A673 (cell line): ENCODE measurements around the gene FN3K. TPM values are rescaled to one million over a fixed set of nuclear protein-coding genes. Genes with fewer than 3 reads are reported as not detected.

ENCODE experiments used
- BruUV-seq: library from RNA; stranded (reverse); fragments of 400-500 nt; replicated peaks from 2 replicates; lab custom pipeline; 2021; lab: Mats Ljungman, UMichigan
- CTCF ChIA-PET: fragments of 300-600 bp; sonication (Branson Sonifier 250); formaldehyde crosslinking; loops from one replicate; lab custom pipeline; 2022; ENCODE audit warnings: antibody characterized with exemption; lab: Charles Lee
- POLR2A ChIA-PET: fragments of 300-600 bp; sonication (Branson Sonifier 250); formaldehyde crosslinking; loops from one replicate; lab custom pipeline; 2022; ENCODE audit warnings: antibody characterized with exemption; ENCODE audit not compliant: low non-redundant PET; lab: Charles Lee
- DNase-seq: peaks from one replicate; pipeline ENCODE4 v3.0.0-alpha.2; 2015; ENCODE audit warnings: low spot score
- H3K27ac ChIP-seq: fragments of 200-600 bp; sonication (generic); 2 replicates; pipeline ENCODE4 v1.5.1; 2016; ENCODE audit warnings: mixed run types, low read depth, mild to moderate bottlenecking, mixed read lengths, antibody characterized with exemption, low read length; ENCODE audit not compliant: poor library complexity, severe bottlenecking
- H3K27me3 ChIP-seq: fragments of 200-600 bp; sonication (generic); replicated peaks from 2 replicates; pipeline ENCODE4 v1.6.1; 2017; ENCODE audit warnings: mixed run types, low read depth, mild to moderate bottlenecking, mixed read lengths, antibody characterized with exemption, low read length; ENCODE audit not compliant: insufficient read depth, poor library complexity
- H3K36me3 ChIP-seq: fragments of 200-600 bp; sonication (generic); 2 replicates; pipeline ENCODE4 v1.6.1; 2016; ENCODE audit warnings: mixed run types, mild to moderate bottlenecking, mixed read lengths, antibody characterized with exemption, low read length; ENCODE audit not compliant: insufficient read depth, poor library complexity, severe bottlenecking
- H3K4me1 ChIP-seq: fragments of 200-600 bp; sonication (generic); 2 replicates; pipeline ENCODE4 v1.6.1; 2017; ENCODE audit warnings: mixed run types, mild to moderate bottlenecking, mixed read lengths, antibody characterized with exemption, low read length; ENCODE audit not compliant: insufficient read depth, poor library complexity, severe bottlenecking
- H3K4me3 ChIP-seq: fragments of 200-600 bp; sonication (generic); 2 replicates; pipeline ENCODE4 v1.5.1; 2016; ENCODE audit warnings: low read depth, mixed run types, mild to moderate bottlenecking, mixed read lengths, low read length; ENCODE audit not compliant: poor library complexity, severe bottlenecking
- H3K9me3 ChIP-seq: fragments of 200-600 bp; sonication (generic); 2 replicates; pipeline ENCODE4 v1.6.1; 2016; ENCODE audit warnings: mixed run types, low read depth, mild to moderate bottlenecking, mixed read lengths, antibody characterized with exemption, low read length; ENCODE audit not compliant: poor library complexity, severe bottlenecking
- CTCF ChIP-seq: fragments of 300-800, 200-600 bp; sonication (generic); conservative IDR thresholded peaks from 2 replicates; pipeline ENCODE4 v1.5.1; 2017; ENCODE audit warnings: low read depth, mild to moderate bottlenecking, antibody characterized with exemption, low read length, moderate library complexity, mixed read lengths
- EZH2 ChIP-seq: fragments of 200-600 bp; sonication (generic); IDR thresholded peaks from 2 replicates; pipeline ENCODE4 v1.6.1; 2017; ENCODE audit warnings: borderline replicate concordance, low read depth, mild to moderate bottlenecking, mixed read lengths, antibody characterized with exemption, low read length; ENCODE audit not compliant: poor library complexity, severe bottlenecking
- intact Hi-C: fragments of 100-400 bp; cut with micrococcal nuclease; formaldehyde crosslinking; loops from one replicate; pipeline ENCODE4 v1.10.0; 2022; ENCODE audit not compliant: unreplicated experiment
- total RNA-seq: library from RNA; stranded (reverse); gene quantifications from 2 replicates; pipeline ENCODE4 v1.2.3, GENCODE V29; 2021

Gene FN3K
- total RNA-seq, 1 experiment from 2014 or later: 6.7 TPM

GRCh38 chr17:82687871-82688270 lies 47.5 kb upstream of the FN3K start:
- no TSS peak for BruUV-seq
- Histone ChIP-seq H3K27me3 (no peaks in the 10 kb centered on the region), H3K9me3 (no peaks in the 10 kb centered on the region), H3K4me1 (peaks cover 3% of the 10 kb centered on the region), H3K27ac (no peak overlapping the region), H3K4me3 (no peak overlapping the region), H3K36me3 (no peaks in the 10 kb centered on the region)
- no peak for TF ChIP-seq CTCF
- TF ChIP-seq EZH2: no peak
- no peak for DNase-seq
- CTCF ChIA-PET: no interaction called here
- intact Hi-C loops: no loop called here
- POLR2A ChIA-PET: interaction anchor here (0.6 kb wide), 1 partner anchor 489 kb away, joined by 5 read pairs; no protein-coding TSS in a partner anchor

DNA sequence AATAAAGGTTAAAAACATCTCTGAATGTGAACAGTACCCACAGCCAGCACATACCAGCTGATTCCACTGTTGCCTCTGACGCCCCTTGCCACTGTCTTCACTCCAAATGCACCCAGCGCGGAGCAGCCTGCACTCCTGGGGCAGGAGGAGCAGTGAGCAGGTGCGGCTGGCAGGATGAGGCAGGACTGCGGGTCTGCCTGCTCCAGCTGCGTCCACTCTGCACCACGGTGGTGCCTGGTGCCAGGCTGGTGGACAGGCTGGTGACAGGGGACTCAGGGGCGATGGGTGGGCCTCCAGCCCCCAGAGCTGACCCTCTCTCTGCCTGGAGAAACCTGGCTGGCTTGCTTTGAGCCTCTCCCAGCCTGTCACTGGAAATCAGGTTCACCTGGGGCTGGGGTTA lies 46.3 kb upstream of the FN3K start:
- intact Hi-C loops: no loop called here
- CTCF ChIA-PET: no interaction called here
- no peaks in the 10 kb centered on the region for H3K9me3 ChIP-seq
- DNase-seq: no peak
- BruUV-seq: no TSS peak
- peaks cover 3% of the 10 kb centered on the region for H3K4me1 ChIP-seq
- TF ChIP-seq EZH2 (no peak), CTCF (no peak)
- no peak overlapping the region for H3K27ac ChIP-seq
- no peaks in the 10 kb centered on the region for H3K36me3 ChIP-seq
- POLR2A ChIA-PET: no interaction called here
- H3K4me3 ChIP-seq: no peak overlapping the region
- H3K27me3 ChIP-seq: no peaks in the 10 kb centered on the region

DNA sequence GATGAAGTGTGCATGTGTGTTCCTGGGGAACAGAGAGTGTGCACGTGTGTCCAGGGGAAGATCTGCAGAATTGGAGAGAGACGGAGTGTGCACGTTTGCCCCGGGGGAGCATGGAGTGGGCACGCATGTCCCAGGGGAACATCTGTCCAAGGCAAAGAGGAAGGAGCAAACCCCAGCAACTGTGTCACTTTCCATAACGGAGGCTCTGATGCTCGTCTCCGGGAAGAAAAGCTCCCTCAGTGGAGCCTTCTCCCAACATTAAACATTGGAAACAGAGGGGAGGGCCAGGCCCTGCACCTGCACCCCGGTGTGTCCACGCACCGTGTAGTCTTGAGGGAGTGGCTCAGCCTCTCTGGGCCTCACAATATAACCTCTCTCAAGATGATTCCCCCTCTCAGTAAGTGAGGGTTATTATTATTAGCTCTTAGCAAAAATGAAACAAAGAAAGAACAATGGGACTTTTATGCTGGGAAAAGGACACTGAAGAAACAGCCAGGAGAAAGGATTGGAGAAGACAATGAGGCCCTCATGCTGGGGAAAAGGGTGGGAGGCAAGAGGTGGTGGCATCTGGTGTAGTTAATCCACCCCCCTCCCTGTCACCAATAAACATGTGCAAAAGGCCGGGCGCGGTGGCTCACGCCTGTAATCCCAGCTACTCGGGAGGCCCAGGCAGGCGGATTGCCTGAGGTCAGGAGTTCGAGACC lies 44.5 kb upstream of the FN3K start:
- intact Hi-C loops: no loop called here
- Histone ChIP-seq H3K27ac (no peak overlapping the region), H3K36me3 (no peaks in the 10 kb centered on the region), H3K27me3 (no peaks in the 10 kb centered on the region), H3K4me3 (no peak overlapping the region), H3K9me3 (peaks cover 8% of the 10 kb centered on the region), H3K4me1 (peaks cover 3% of the 10 kb centered on the region)
- ChIA-PET CTCF (no interaction called here), POLR2A (no interaction called here)
- no peak for DNase-seq
- BruUV-seq: no TSS peak
- TF ChIP-seq CTCF (no peak), EZH2 (no peak)
